Upper lobe of right lung (tissue), 1 donor: Measurements from ENCODE around the gene CPSF6. TPM values are rescaled to one million over a fixed set of nuclear protein-coding genes. Genes with fewer than 3 reads are reported as not detected.
A peak's percentile ranks its signal among the peaks of the same experiment; 100 is the strongest.

Experiments
- ATAC-seq: fragments of 200-7000 bp; cut with Tn5 transposase; one replicate; pipeline ENCODE4 v1.9.1; 2020; ENCODE audit warnings: mild to moderate bottlenecking, moderate library complexity
- DNase-seq: peaks from one replicate; pipeline ENCODE4 v3.0.0-alpha.2; 2020
- H3K27ac ChIP-seq: fragments of 200-600 bp; one replicate; pipeline ENCODE4 v1.8.0; 2022
- H3K27me3 ChIP-seq: fragments of 200-600 bp; one replicate; pipeline ENCODE4 v1.8.0; 2022; ENCODE audit warnings: mild to moderate bottlenecking
- H3K36me3 ChIP-seq: fragments of 200-600 bp; one replicate; pipeline ENCODE4 v1.8.0; 2022
- H3K4me1 ChIP-seq: fragments of 200-600 bp; one replicate; pipeline ENCODE4 v1.8.0; 2022
- H3K4me3 ChIP-seq: fragments of 200-600 bp; one replicate; pipeline ENCODE4 v1.8.0; 2022; ENCODE audit warnings: mild to moderate bottlenecking
- H3K9me3 ChIP-seq: fragments of 200-600 bp; one replicate; pipeline ENCODE4 v1.8.0; 2022
- intact Hi-C: fragments of 100-400 bp; cut with DNase I; formaldehyde crosslinking; loops from one replicate; pipeline ENCODE4 v1.11.0; 2022
- total RNA-seq: library from RNA; stranded (reverse); fragmentation: NEBNext Ultra II Directional; extraction: Animal tissue kit (Norgen Biotek cat#: 25700); gene quantifications from one replicate; pipeline ENCODE4 v1.2.1, GENCODE V29; 2021
- TF ChIP-seq, protein P1 (sequence below): fragments of 200-600 bp; IDR thresholded peaks from one replicate; pipeline ENCODE4 v1.8.0; 2022; ENCODE audit warnings: antibody characterized with exemption
- donor health status: DM: no; HTN: yes; CAD: no; lungs with severe emphysema.

CPSF6 gene
- total RNA-seq, 1 donor from 2014 or later, result 53.4 TPM

DNA sequence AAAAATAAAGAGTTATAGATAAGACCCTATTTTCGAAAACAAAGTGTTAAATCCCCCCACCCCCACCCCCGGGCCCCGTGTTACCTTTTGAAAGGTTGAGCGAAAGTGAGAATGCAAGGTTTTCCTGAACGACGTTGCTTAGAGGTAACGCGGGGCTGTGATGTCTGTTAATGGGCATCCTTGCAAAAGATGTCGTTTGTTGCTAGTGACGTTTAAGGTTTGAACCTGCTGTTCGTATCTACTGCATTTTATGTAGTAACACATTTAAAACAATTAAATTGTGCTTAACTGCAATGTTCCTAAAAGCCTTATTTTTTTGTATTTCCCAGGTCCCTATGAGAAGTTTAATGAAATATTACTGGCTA, 1.2 kb downstream of the CPSF6 start:
- ATAC-seq, result no peak
- no peaks in the 10 kb centered on the region for H3K36me3 ChIP-seq
- DNase-seq, result no peak
- H3K27ac ChIP-seq, result peak overlapping the region; percentile 86
- H3K9me3 ChIP-seq, result no peaks in the 10 kb centered on the region
- intact Hi-C loops, result no loop called here
- H3K4me1 ChIP-seq, result peaks cover 38% of the 10 kb centered on the region
- H3K4me3 ChIP-seq, result peak overlapping the region; percentile 77
- no peaks in the 10 kb centered on the region for H3K27me3 ChIP-seq
- TF ChIP-seq, protein P1, sequence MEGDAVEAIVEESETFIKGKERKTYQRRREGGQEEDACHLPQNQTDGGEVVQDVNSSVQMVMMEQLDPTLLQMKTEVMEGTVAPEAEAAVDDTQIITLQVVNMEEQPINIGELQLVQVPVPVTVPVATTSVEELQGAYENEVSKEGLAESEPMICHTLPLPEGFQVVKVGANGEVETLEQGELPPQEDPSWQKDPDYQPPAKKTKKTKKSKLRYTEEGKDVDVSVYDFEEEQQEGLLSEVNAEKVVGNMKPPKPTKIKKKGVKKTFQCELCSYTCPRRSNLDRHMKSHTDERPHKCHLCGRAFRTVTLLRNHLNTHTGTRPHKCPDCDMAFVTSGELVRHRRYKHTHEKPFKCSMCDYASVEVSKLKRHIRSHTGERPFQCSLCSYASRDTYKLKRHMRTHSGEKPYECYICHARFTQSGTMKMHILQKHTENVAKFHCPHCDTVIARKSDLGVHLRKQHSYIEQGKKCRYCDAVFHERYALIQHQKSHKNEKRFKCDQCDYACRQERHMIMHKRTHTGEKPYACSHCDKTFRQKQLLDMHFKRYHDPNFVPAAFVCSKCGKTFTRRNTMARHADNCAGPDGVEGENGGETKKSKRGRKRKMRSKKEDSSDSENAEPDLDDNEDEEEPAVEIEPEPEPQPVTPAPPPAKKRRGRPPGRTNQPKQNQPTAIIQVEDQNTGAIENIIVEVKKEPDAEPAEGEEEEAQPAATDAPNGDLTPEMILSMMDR, result no peak

DNA sequence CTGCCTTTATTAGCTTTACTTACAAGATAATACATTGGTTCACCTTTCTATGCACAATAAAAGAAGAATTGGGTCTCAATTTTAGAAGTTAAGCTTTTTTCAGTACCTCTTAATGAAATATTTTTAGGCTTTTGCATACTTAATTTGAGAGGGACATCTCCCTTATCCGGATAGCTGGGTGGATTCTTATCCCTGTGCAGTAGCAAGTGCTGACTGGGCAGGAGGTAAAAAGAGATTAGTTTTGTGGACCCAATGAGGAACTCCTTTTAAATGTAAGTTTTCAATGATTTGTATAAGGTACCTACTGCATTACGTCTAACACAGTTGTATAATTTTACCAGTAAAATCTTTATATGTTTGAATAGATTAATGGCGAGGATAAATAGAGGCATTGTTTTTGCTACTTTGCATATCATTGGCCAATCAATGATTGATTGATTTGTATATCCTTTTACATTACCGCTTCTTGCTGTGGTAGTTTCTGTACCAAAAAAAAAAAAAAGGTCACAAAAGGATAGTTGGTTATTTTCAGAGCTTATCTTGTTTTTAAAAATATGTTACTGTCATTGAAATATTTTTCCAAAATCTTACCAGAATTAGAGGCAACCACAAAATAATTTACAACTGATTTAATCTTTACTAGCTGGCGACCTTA, 2.2 kb downstream of the CPSF6 start:
- TF ChIP-seq, protein P1, result no peak

DNA sequence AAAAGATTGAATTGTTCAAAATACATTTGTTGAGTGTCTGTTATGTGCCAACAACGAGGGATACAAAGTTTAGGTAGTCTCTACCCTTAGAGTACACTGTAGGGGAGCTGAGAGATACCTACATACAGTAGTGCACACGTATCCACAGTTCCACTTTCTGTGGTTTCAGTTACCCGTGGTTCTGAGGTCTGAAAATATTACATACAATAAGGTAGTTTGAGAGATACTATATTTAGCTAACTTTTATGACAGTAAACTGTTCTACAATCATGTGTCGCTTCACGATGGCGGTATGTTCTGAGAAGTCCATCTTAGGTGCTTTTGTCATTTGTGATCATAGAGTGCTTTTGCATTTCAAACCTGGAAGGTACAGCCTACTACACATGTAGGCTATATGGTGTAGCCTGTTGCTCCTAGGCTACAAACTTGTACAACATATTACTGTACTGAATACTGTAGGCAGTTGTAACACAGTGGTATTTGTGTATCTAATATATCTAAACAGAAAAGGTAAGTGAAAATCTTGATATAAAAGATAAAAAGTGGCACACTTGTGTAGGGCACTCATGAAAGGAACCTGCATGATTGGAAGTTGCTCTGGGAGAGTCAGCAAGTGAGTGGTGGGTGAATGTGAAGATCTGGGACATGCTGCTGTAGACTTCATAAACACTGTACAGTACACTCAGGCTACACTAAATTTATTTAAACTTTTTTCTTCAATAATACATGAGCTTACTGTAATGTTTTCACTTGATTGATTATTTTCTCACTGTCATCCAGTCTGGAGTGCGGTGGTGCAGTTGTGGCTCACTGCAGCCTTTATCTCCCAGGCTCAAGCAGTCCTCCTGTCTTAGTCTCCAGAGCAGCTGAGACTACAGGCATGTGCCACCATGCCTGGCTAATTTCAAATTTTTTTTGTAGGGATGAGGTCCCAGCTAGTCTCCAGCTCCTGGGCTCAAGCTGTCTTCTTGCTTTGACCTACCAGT, 4.0 kb downstream of the CPSF6 start:
- DNase-seq (no peak), ATAC-seq (no peak)
- Histone ChIP-seq H3K27ac (no peak overlapping the region), H3K36me3 (no peaks in the 10 kb centered on the region), H3K9me3 (no peaks in the 10 kb centered on the region), H3K27me3 (no peaks in the 10 kb centered on the region), H3K4me1 (peaks cover 51% of the 10 kb centered on the region), H3K4me3 (no peak overlapping the region)
- intact Hi-C loops, result no loop called here
- TF ChIP-seq, protein P1, result no peak

More for the DNA sequence above, 2.2 kb downstream of the CPSF6 start:
- Histone ChIP-seq H3K27ac (no peak overlapping the region), H3K4me3 (peak overlapping the region; percentile 77), H3K36me3 (no peaks in the 10 kb centered on the region), H3K27me3 (no peaks in the 10 kb centered on the region), H3K9me3 (no peaks in the 10 kb centered on the region), H3K4me1 (peaks cover 38% of the 10 kb centered on the region)
- no peak for ATAC-seq
- DNase-seq, result no peak
- intact Hi-C loops, result no loop called here

DNA sequence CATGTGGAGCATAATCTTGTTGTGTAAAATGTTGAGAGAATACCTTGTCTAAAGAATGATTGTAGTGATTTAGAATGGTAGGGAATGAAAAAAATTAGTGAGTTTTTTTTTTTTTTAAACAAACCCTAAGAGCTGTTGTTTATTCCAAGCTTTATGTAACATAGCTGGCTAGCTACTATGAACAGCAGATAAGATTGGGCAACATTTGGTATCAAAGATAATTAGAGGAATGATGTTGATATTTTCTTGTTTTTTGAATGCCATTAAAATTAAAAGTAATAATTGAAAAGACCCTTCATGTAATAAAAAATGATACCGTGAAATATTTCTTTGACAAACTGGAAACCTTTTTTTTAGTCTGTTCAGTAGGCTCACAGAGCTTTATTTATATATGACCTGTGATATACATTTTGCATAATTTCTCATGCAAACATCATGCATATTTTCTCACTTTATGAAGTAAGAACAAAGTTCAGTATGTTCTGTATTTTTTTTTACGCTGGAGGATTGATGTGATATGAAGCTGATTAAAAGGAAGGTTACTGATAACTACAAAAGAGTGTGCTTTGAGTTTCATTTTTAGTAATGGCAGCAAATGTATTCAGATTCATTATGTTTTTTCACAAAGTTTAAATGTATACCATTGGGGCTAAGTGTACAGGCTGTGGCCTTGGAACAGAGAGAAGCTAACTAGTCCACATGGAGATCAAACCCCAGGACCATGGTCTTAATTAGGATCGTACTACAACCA, 8.1 kb downstream of the CPSF6 start:
- no peak overlapping the region for H3K27ac ChIP-seq
- TF ChIP-seq, protein P1, result no peak
- no peaks in the 10 kb centered on the region for H3K9me3 ChIP-seq
- H3K27me3 ChIP-seq, result no peaks in the 10 kb centered on the region
- intact Hi-C loops, result no loop called here
- no peaks in the 10 kb centered on the region for H3K36me3 ChIP-seq
- H3K4me3 ChIP-seq, result no peak overlapping the region
- no peak for ATAC-seq
- H3K4me1 ChIP-seq, result peaks cover 35% of the 10 kb centered on the region
- DNase-seq, result no peak

DNA sequence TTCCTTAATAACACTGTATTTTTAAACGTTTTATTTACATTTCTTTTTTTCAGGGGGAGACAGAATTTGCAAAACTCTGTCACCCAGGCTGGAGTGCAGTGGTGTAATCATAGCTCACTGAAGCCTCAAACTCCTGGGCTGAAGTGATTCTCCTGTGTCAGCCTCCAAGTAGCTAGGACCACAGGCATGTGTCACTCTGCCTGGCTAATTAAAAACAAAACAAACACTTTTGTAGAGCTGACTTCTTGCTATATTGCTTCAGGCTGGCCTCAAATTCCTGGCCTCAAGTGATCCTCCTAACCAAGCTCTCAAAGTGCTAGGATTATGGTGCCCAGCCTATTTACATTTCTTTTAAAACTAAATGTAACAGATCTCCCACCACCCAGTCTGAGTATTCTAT, 12.7 kb downstream of the CPSF6 start:
- ATAC-seq (no peak), DNase-seq (no peak)
- TF ChIP-seq, protein P1, result no peak
- Histone ChIP-seq H3K4me1 (peaks cover 16% of the 10 kb centered on the region), H3K36me3 (peaks cover 15% of the 10 kb centered on the region), H3K27ac (no peak overlapping the region), H3K9me3 (no peaks in the 10 kb centered on the region), H3K27me3 (no peaks in the 10 kb centered on the region), H3K4me3 (no peak overlapping the region)
- intact Hi-C loops, result loop anchor here (5.0 kb wide), 1 partner anchor 95 kb away; no protein-coding TSS in a partner anchor
